HepG2 (cell line): Measurements from ENCODE around the gene DLG5. TPM values are rescaled to one million over a fixed set of nuclear protein-coding genes. Genes with fewer than 3 reads are reported as not detected.

Experiments used
- ATAC-seq: fragments of 200-7000 bp; cut with Tn5 transposase; 3 replicates; pipeline ENCODE4 v1.9.1; 2020; ENCODE audit warnings: mild to moderate bottlenecking, moderate library complexity
- BruUV-seq: library from RNA; stranded (reverse); fragments of 400-500 nt; replicated peaks from 2 replicates; lab custom pipeline; 2021; lab: Mats Ljungman, UMichigan
- CTCF ChIA-PET: fragments of 300-600 bp; formaldehyde crosslinking; extraction: SDS; loops from one replicate; lab custom pipeline; 2021; ENCODE audit warnings: low total read pairs, inconsistent platforms, low intra/inter-chr PET ratio; lab: Yijun Ruan, JAX
- POLR2A ChIA-PET: fragments of 350-600 bp; sonication (Branson Sonifier 250); formaldehyde crosslinking; loops from one replicate; lab custom pipeline; 2020; ENCODE audit warnings: antibody characterized with exemption, inconsistent platforms; lab: Yijun Ruan, JAX
- DNase-seq: peaks from one replicate; pipeline ENCODE4 v3.0.0-alpha.2; 2015; ENCODE audit warnings: low spot score
- FAIRE-seq: peaks from 3 replicates; lab custom pipeline; 2011; peaks lifted over from hg19 to GRCh38; lab: Jason Lieb, UNC
- H2AFZ ChIP-seq: one replicate; pipeline ENCODE4 v1.6.1; 2011; ENCODE audit warnings: low read length, inconsistent platforms
- H3K27ac ChIP-seq: fragments of 300-600 bp; 3 replicates; pipeline ENCODE4 v1.8.0; 2011; ENCODE audit warnings: mixed run types, mild to moderate bottlenecking, mixed read lengths, low read length, inconsistent platforms; ENCODE audit not compliant: insufficient read depth; ENCODE audit errors: extremely low read length
- H3K27me3 ChIP-seq, 2 experiments: fragments of 200-600 bp in 1 of 2; 2 replicates in 1 of 2; 3 replicates in 1 of 2; pipeline versions ENCODE4 v1.6.0 to v1.8.0; 2011; ENCODE audit warnings: low read length in 2 of 2, mild to moderate bottlenecking in 2 of 2, moderate library complexity in 2 of 2, inconsistent platforms in 1 of 2; ENCODE audit not compliant: insufficient read depth in 2 of 2, control insufficient read depth in 1 of 2
- H3K36me3 ChIP-seq, 2 experiments: fragments of 200-600 bp in 1 of 2; replicated peaks in 1 of 2; 2 replicates in 1 of 2; 3 replicates in 1 of 2; pipeline versions ENCODE4 v1.5.1 to v1.8.0; 2011; ENCODE audit warnings: low read length in 2 of 2, inconsistent platforms in 1 of 2; ENCODE audit not compliant: insufficient read depth in 2 of 2, control insufficient read depth in 1 of 2
- H3K4me1 ChIP-seq: 2 replicates; pipeline ENCODE4 v1.5.1; 2012; ENCODE audit warnings: low read length, inconsistent platforms; ENCODE audit not compliant: insufficient read depth
- H3K4me2 ChIP-seq: 2 replicates; pipeline ENCODE4 v1.6.0; 2011; ENCODE audit warnings: low read depth, low read length, inconsistent platforms
- H3K4me3 ChIP-seq, 3 experiments: fragments of 200-600 bp in 1 of 3; sonication (generic), shearing (Covaris generic) in 1 of 3; replicated peaks in 1 of 3; 2 replicates each; pipeline ENCODE4 v1.5.1; 2011 to 2016; ENCODE audit warnings: low read length in 3 of 3, inconsistent platforms in 2 of 3, low read depth in 2 of 3, mild to moderate bottlenecking in 2 of 3, control low read depth in 1 of 3, mixed read lengths in 1 of 3; ENCODE audit not compliant: insufficient read depth in 1 of 3
- H3K79me2 ChIP-seq: one replicate; pipeline ENCODE4 v1.6.1; 2011; ENCODE audit warnings: low read length, inconsistent platforms; ENCODE audit not compliant: insufficient read depth
- H3K9ac ChIP-seq: 2 replicates; pipeline ENCODE4 v1.6.0; 2011; ENCODE audit warnings: mild to moderate bottlenecking, low read depth, low read length, inconsistent platforms; ENCODE audit not compliant: insufficient read depth
- H3K9me3 ChIP-seq: 2 replicates; pipeline ENCODE4 v1.5.1; 2012; ENCODE audit warnings: mild to moderate bottlenecking, low read length
- H4K20me1 ChIP-seq: 2 replicates; pipeline ENCODE4 v1.6.0; 2011; ENCODE audit warnings: inconsistent platforms, mild to moderate bottlenecking, low read length, moderate library complexity; ENCODE audit not compliant: insufficient read depth
- CSRNP1 ChIP-seq: sonication (generic); formaldehyde crosslinking; IDR thresholded peaks from 2 replicates; pipeline ENCODE4 v1.8.1; 2023; ENCODE audit warnings: mild to moderate bottlenecking, missing genetic modification reagents
- CTCF ChIP-seq: sonication (generic); formaldehyde crosslinking; IDR thresholded peaks from 2 replicates; pipeline ENCODE4 v1.5.0; 2020; ENCODE audit warnings: mild to moderate bottlenecking, missing genetic modification reagents, moderate library complexity
- DNMT3B ChIP-seq: conservative IDR thresholded peaks from 2 replicates; pipeline ENCODE4 v1.6.1; 2016; ENCODE audit warnings: missing biosample characterization, control low read depth
- MIER3 ChIP-seq: IDR thresholded peaks from 2 replicates; pipeline ENCODE4 v1.6.1; 2016; ENCODE audit warnings: missing compliant biosample characterization, borderline replicate concordance
- NR2F2 ChIP-seq: IDR thresholded peaks from 2 replicates; pipeline ENCODE4 v1.6.1; 2012; ENCODE audit warnings: low read depth, inconsistent platforms, borderline replicate concordance
- RAD21 ChIP-seq: fragments of 450-650 bp; formaldehyde crosslinking; IDR thresholded peaks from 2 replicates; pipeline ENCODE4 v1.5.0; 2020; ENCODE audit warnings: mild to moderate bottlenecking
- STAG1 ChIP-seq: sonication (generic); formaldehyde crosslinking; IDR thresholded peaks from 2 replicates; pipeline ENCODE4 v1.4.0; 2020; ENCODE audit warnings: missing genetic modification reagents
- XRCC5 ChIP-seq: fragments of 200-400 bp; formaldehyde crosslinking; optimal IDR thresholded peaks from 2 replicates; pipeline ENCODE3; 2017; ENCODE audit warnings: mild to moderate bottlenecking, low read length
- ZNF530 ChIP-seq: sonication (generic); formaldehyde crosslinking; IDR thresholded peaks from 2 replicates; pipeline ENCODE4 v1.5.0; 2020; ENCODE audit warnings: low read depth, mild to moderate bottlenecking, missing genetic modification reagents
- ZNF567 ChIP-seq: sonication (generic); formaldehyde crosslinking; IDR thresholded peaks from 2 replicates; pipeline ENCODE4 v1.8.1; 2023; ENCODE audit warnings: mild to moderate bottlenecking, missing genetic modification reagents, borderline replicate concordance
- ZNF776 ChIP-seq: sonication (generic); formaldehyde crosslinking; IDR thresholded peaks from 2 replicates; pipeline ENCODE4 v1.4.0; 2020; ENCODE audit warnings: mild to moderate bottlenecking, missing genetic modification reagents
- ZSCAN5A ChIP-seq: sonication (generic); formaldehyde crosslinking; IDR thresholded peaks from 2 replicates; pipeline ENCODE4 v1.8.0; 2022; ENCODE audit warnings: mild to moderate bottlenecking, missing genetic modification reagents, borderline replicate concordance
- WGBS: methylation state at CpG from one replicate; pipeline ENCODE4 v1.1.6; 2017; ENCODE audit warnings: low lambda C conversion rate; 5-methylcytosine and 5-hydroxymethylcytosine counted together
- in situ Hi-C: cut with HindIII; loops from 2 replicates; pipeline ENCODE4 v1.10.0; 2017; ENCODE audit warnings: low pct_unique_long_range_greater_than_20kb; ENCODE audit not compliant: extremely low pct_ligation_motif_present
- intact Hi-C: fragments of 100-400 bp; cut with micrococcal nuclease; formaldehyde crosslinking; loops from one replicate; pipeline ENCODE4 v1.10.0; 2022; ENCODE audit not compliant: unreplicated experiment
- polyA plus RNA-seq, 8 experiments: library from polyadenylated mRNA; depleted of rRNA in 3 of 8; stranded (reverse) in 7 of 8; unstranded in 1 of 8; fragments of >200 nt; fragmentation: Illumina TruSeq in 4 of 8; extraction: Trizol in 4 of 8; gene quantifications; 2 replicates each; pipeline versions ENCODE4 v1.2.1 to v1.2.3, GENCODE V29; 2011 to 2016; ENCODE audit warnings: low read depth in 4 of 8, missing spikeins in 1 of 8, mixed read lengths in 1 of 8; ENCODE audit not compliant: insufficient read depth in 1 of 8
- total RNA-seq, 5 experiments: library from RNA; depleted of rRNA; stranded (reverse); fragments of >200 nt; fragmentation: Illumina TruSeq; extraction: Trizol; gene quantifications; 2 replicates each; pipeline ENCODE4 v1.2.3, GENCODE V29; 2016; ENCODE audit warnings: low read depth in 1 of 5

Gene DLG5
- total and polyA plus RNA-seq, 2 of the 13 experiments (the other 11 are each of a cell fraction or from before 2014, with no cell fraction given), result 15.5 to 18.2 TPM

GRCh38 chr10:77756319-77757232 lies 170.0 kb downstream of the DLG5 start:
- in situ Hi-C loops (no loop called here), intact Hi-C loops (loop anchor here (1.0 to 5.0 kb wide), 3 partner anchors 37 to 589 kb away; no protein-coding TSS in a partner anchor)
- ATAC-seq (peak; percentile 95), FAIRE-seq (peak; percentile 63), DNase-seq (peak; percentile 59)
- no TSS peak for BruUV-seq
- H3K4me3 ChIP-seq, result no peak overlapping the region
- ChIA-PET POLR2A (no interaction called here), CTCF (interaction anchor here (0.9 to 1.7 kb wide), 4 partner anchors 37 to 45 kb away, joined by 3 to 12 read pairs (median 6); no protein-coding TSS in a partner anchor)
- no peak overlapping the region for H3K27ac ChIP-seq
- H3K36me3 ChIP-seq, result no peaks in the 10 kb centered on the region
- TF ChIP-seq XRCC5, result peak; percentile 23
- no peak for TF ChIP-seq ZNF567 (CRISPR knock-in tag)
- TF ChIP-seq STAG1 (CRISPR knock-in tag), result peak; percentile 77
- no peak for TF ChIP-seq MIER3 (CRISPR knock-in tag)
- TF ChIP-seq NR2F2, result no peak
- TF ChIP-seq DNMT3B, result no peak
- TF ChIP-seq ZNF776 (CRISPR knock-in tag), result no peak
- no peak for TF ChIP-seq CSRNP1 (CRISPR knock-in tag)
- TF ChIP-seq ZNF530 (CRISPR knock-in tag), result no peak
- TF ChIP-seq CTCF (CRISPR knock-in tag), result peak; percentile 76
- 0 out of 2 replicates have a peak, but pooled peaks have one; percentile 22 for TF ChIP-seq ZSCAN5A (CRISPR knock-in tag)
- peak; percentile 55; the same call in 1 of the 2 replicates for TF ChIP-seq RAD21 (CRISPR knock-in tag)
- H3K9ac ChIP-seq, result no peak overlapping the region
- H3K4me1 ChIP-seq, result no peaks in the 10 kb centered on the region
- H2AFZ ChIP-seq, result no peak overlapping the region
- H3K27me3 ChIP-seq, result no peaks in the 10 kb centered on the region
- no peaks in the 10 kb centered on the region for H4K20me1 ChIP-seq
- H3K9me3 ChIP-seq, result no peaks in the 10 kb centered on the region
- H3K4me2 ChIP-seq, result no peak overlapping the region
- H3K79me2 ChIP-seq, result no peaks in the 10 kb centered on the region
- 8% methylated on average over 11 of the region's 12 CpGs for WGBS
